Astrocyte (in vitro differentiated cells and primary cell): ENCODE results near the gene UBTD2. TPM values are rescaled to one million over a fixed set of nuclear protein-coding genes. Genes with fewer than 3 reads are reported as not detected.

Source experiments
- DNase-seq: peaks from one replicate; pipeline ENCODE4 v3.0.0-alpha.2; 2010; ENCODE audit warnings: low read depth
- FAIRE-seq: peaks from 2 replicates; lab custom pipeline; 2011; peaks lifted over from hg19 to GRCh38; lab: Jason Lieb, UNC
- H2AFZ ChIP-seq: 2 replicates; pipeline ENCODE4 v1.6.0; 2012; ENCODE audit warnings: low read depth, low read length, inconsistent platforms
- H3K27ac ChIP-seq: 2 replicates; pipeline ENCODE4 v1.5.1; 2011; ENCODE audit warnings: low read depth, low read length, inconsistent platforms
- H3K27me3 ChIP-seq: 2 replicates; pipeline ENCODE4 v1.6.0; 2011; ENCODE audit warnings: low read length, inconsistent platforms; ENCODE audit not compliant: insufficient read depth
- H3K36me3 ChIP-seq: 2 replicates; pipeline ENCODE4 v1.5.1; 2011; ENCODE audit warnings: low read length, inconsistent platforms; ENCODE audit not compliant: insufficient read depth
- H3K4me1 ChIP-seq: 2 replicates; pipeline ENCODE4 v1.5.1; 2011; ENCODE audit warnings: low read length, inconsistent platforms; ENCODE audit not compliant: insufficient read depth
- H3K4me2 ChIP-seq: 2 replicates; pipeline ENCODE4 v1.6.0; 2012; ENCODE audit warnings: low read length, inconsistent platforms
- H3K4me3 ChIP-seq: 2 replicates; pipeline ENCODE4 v1.5.1; 2011; ENCODE audit warnings: low read depth, mild to moderate bottlenecking, low read length, inconsistent platforms; ENCODE audit not compliant: insufficient read depth
- H3K79me2 ChIP-seq: 2 replicates; pipeline ENCODE4 v1.6.0; 2012; ENCODE audit warnings: mild to moderate bottlenecking, low read length, inconsistent platforms; ENCODE audit not compliant: insufficient read depth
- H3K9ac ChIP-seq: 2 replicates; pipeline ENCODE4 v1.6.0; 2012; ENCODE audit warnings: mild to moderate bottlenecking, low read length, inconsistent platforms
- H3K9me3 ChIP-seq: 2 replicates; pipeline ENCODE4 v1.5.1; 2012; ENCODE audit warnings: low read depth, mild to moderate bottlenecking, low read length, inconsistent platforms; ENCODE audit not compliant: insufficient read depth
- H4K20me1 ChIP-seq: 2 replicates; pipeline ENCODE4 v1.6.0; 2012; ENCODE audit warnings: low read length, inconsistent platforms; ENCODE audit not compliant: insufficient read depth
- H3K27ac Mint-ChIP-seq: one replicate; pipeline ENCODE4 v1.8.0; 2021; ENCODE audit warnings: mild to moderate bottlenecking, mixed read lengths; ENCODE audit not compliant: unreplicated experiment
- H3K27me3 Mint-ChIP-seq: one replicate; pipeline ENCODE4 v1.8.0; 2021; ENCODE audit warnings: low read depth, mixed read lengths; ENCODE audit not compliant: unreplicated experiment
- H3K36me3 Mint-ChIP-seq: one replicate; pipeline ENCODE4 v1.8.0; 2021; ENCODE audit warnings: low read depth, mixed read lengths; ENCODE audit not compliant: unreplicated experiment
- H3K4me1 Mint-ChIP-seq: one replicate; pipeline ENCODE4 v1.8.0; 2021; ENCODE audit warnings: low read depth, mixed read lengths; ENCODE audit not compliant: unreplicated experiment
- H3K4me3 Mint-ChIP-seq: one replicate; pipeline ENCODE4 v1.8.0; 2021; ENCODE audit warnings: mild to moderate bottlenecking, moderate library complexity, mixed read lengths; ENCODE audit not compliant: unreplicated experiment
- H3K9me3 Mint-ChIP-seq: one replicate; pipeline ENCODE4 v1.8.0; 2021; ENCODE audit warnings: mild to moderate bottlenecking, mixed read lengths; ENCODE audit not compliant: unreplicated experiment
- CTCF ChIP-seq: IDR thresholded peaks from 2 replicates; pipeline ENCODE4 v1.5.1; 2011; ENCODE audit warnings: low read depth, mild to moderate bottlenecking, inconsistent platforms, low read length, moderate library complexity; ENCODE audit not compliant: insufficient read depth
- EZH2 ChIP-seq: IDR thresholded peaks from 2 replicates; pipeline ENCODE4 v1.6.1; 2012; ENCODE audit warnings: mild to moderate bottlenecking, low read length, inconsistent platforms; ENCODE audit not compliant: insufficient read depth
- total RNA-seq: library from RNA; stranded (reverse); gene quantifications from 2 replicates; pipeline ENCODE4 v1.2.1, GENCODE V29; 2021

Gene UBTD2
- total RNA-seq, 1 donor from 2014 or later: 34.2 TPM

GRCh38 chr5:172169216-172169615 is 114.3 kb downstream of the UBTD2 start:
- DNase-seq: no peak
- H3K36me3 Mint-ChIP-seq: peaks cover 8% of the 10 kb centered on the region
- H3K27ac Mint-ChIP-seq: no peak overlapping the region
- H3K27me3 ChIP-seq: no peaks in the 10 kb centered on the region
- no peak overlapping the region for H3K4me3 Mint-ChIP-seq
- H3K4me2 ChIP-seq: no peak overlapping the region
- no peaks in the 10 kb centered on the region for H3K9me3 Mint-ChIP-seq
- H3K4me1 ChIP-seq: peaks cover 23% of the 10 kb centered on the region
- no peak overlapping the region for H3K4me3 ChIP-seq
- H3K79me2 ChIP-seq: peaks cover 76% of the 10 kb centered on the region
- no peak for TF ChIP-seq EZH2
- TF ChIP-seq CTCF: no peak
- no peak overlapping the region for H2AFZ ChIP-seq
- peaks cover 21% of the 10 kb centered on the region for H3K4me1 Mint-ChIP-seq
- H3K27me3 Mint-ChIP-seq: no peaks in the 10 kb centered on the region
- FAIRE-seq: no peak
- H3K36me3 ChIP-seq: no peaks in the 10 kb centered on the region
- H4K20me1 ChIP-seq: peaks cover 89% of the 10 kb centered on the region
- no peak overlapping the region for H3K27ac ChIP-seq
- no peaks in the 10 kb centered on the region for H3K9me3 ChIP-seq
- no peak overlapping the region for H3K9ac ChIP-seq

GRCh38 chr5:172168311-172168710 is 115.3 kb downstream of the UBTD2 start:
- no peak for DNase-seq
- Histone ChIP-seq H3K79me2 (peaks cover 77% of the 10 kb centered on the region), H3K9me3 (no peaks in the 10 kb centered on the region), H3K36me3 (no peaks in the 10 kb centered on the region), H3K4me1 (peaks cover 18% of the 10 kb centered on the region), H3K9ac (no peak overlapping the region), H3K27me3 (no peaks in the 10 kb centered on the region), H2AFZ (no peak overlapping the region), H4K20me1 (peaks cover 91% of the 10 kb centered on the region), H3K4me2 (no peak overlapping the region), H3K27ac (no peak overlapping the region), H3K4me3 (no peak overlapping the region)
- FAIRE-seq: no peak
- TF ChIP-seq CTCF: no peak
- TF ChIP-seq EZH2: no peak
- Mint-ChIP-seq H3K27me3 (no peaks in the 10 kb centered on the region), H3K9me3 (no peaks in the 10 kb centered on the region), H3K4me3 (no peak overlapping the region), H3K27ac (no peak overlapping the region), H3K4me1 (peaks cover 19% of the 10 kb centered on the region), H3K36me3 (peaks cover 8% of the 10 kb centered on the region)

GRCh38 chr5:172167895-172168294 is 115.7 kb downstream of the UBTD2 start:
- H3K27me3 ChIP-seq: no peaks in the 10 kb centered on the region
- H3K27me3 Mint-ChIP-seq: no peaks in the 10 kb centered on the region
- H3K9me3 ChIP-seq: no peaks in the 10 kb centered on the region
- peaks cover 77% of the 10 kb centered on the region for H3K79me2 ChIP-seq
- no peak overlapping the region for H3K4me3 Mint-ChIP-seq
- peaks cover 19% of the 10 kb centered on the region for H3K4me1 Mint-ChIP-seq
- peaks cover 91% of the 10 kb centered on the region for H4K20me1 ChIP-seq
- H3K27ac Mint-ChIP-seq: no peak overlapping the region
- no peaks in the 10 kb centered on the region for H3K36me3 ChIP-seq
- H3K9ac ChIP-seq: no peak overlapping the region
- no peak overlapping the region for H2AFZ ChIP-seq
- no peak overlapping the region for H3K4me3 ChIP-seq
- FAIRE-seq (no peak), DNase-seq (no peak)
- TF ChIP-seq CTCF (no peak), EZH2 (no peak)
- no peak overlapping the region for H3K4me2 ChIP-seq
- peaks cover 14% of the 10 kb centered on the region for H3K4me1 ChIP-seq
- H3K9me3 Mint-ChIP-seq: no peaks in the 10 kb centered on the region
- H3K36me3 Mint-ChIP-seq: peaks cover 7% of the 10 kb centered on the region
- H3K27ac ChIP-seq: no peak overlapping the region
